Stimulated activated CD4-positive, alpha-beta T cell treated with anti-CD3 and anti-CD28 coated beads, Interleukin-12 subunit alpha, Interleukin-12 subunit beta, amount 100 ng/mL, for 4 hours (primary cell): Measurements from ENCODE around the gene TXNRD1.
"Not testable (repeated sequence)": the region's sequence is repeated elsewhere in the genome, so short reads cannot be mapped to it uniquely, and the experiment has no call there.

Experiments used
- DNase-seq: peaks from one replicate; pipeline ENCODE4 v3.0.0-alpha.2; 2020

The TXNRD1 gene

DNA sequence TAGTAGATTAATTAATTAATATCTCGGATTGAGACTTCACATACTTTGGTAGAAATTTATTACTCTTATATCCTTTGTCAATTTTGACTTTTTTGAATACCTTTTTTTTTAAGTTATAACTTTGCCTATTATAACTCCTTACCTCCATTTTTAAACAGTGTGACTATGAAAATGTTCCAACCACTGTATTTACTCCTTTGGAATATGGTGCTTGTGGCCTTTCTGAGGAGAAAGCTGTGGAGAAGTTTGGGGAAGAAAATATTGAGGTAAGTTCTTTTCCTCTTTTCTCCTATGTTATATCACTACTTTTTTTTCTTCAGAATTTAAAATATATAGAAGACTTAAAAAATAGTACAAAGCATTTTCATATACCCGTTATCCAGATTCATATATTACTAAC lies 115.8 kb downstream of the TXNRD1 start:
- no peak for DNase-seq

DNA sequence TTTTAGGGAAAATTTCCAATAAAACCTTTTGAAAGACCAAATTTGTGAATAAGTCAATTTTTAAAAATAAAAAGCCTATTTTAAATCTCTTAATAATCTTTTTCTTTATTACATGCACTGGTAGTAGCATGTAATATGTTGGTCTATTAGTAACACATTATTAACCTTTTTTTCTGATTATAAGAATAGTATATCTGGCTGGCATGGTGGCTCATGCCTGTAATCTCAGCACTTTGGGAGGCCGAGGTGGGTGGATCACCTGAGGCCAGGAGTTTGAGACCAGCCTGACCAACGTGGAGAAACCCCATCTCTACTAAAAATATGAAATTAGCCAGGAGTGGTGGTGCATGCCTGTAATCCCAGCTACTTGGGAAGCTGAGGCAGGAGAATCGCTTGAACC lies 116.7 kb downstream of the TXNRD1 start:
- not testable (repeated sequence) for DNase-seq

DNA sequence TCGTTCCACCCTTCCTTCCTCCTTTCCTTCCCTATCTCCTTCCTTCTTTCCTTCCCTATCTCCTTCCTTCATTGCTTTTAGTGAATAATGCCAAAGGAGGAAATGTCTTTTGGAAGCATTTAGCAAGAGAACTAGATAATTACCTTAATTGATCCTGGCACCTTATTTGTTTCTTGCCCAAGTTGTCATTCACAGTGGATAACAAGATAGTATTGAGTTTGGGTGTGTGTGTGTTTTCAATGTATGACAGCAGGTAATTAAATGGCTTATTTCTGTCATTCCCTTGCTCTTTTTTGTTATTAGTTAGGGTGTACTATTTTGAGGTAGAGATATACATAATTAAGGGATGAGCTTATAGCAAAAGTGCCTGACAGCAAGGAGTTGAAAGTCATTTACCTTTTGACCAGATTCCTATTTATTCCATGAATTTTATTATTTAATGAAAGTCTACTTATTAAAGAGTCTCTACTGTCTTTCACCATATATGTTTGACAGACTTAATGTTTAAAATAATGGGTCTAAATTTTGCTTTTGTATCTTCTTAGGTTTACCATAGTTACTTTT lies 118.2 kb downstream of the TXNRD1 start:
- DNase-seq, result no peak

DNA sequence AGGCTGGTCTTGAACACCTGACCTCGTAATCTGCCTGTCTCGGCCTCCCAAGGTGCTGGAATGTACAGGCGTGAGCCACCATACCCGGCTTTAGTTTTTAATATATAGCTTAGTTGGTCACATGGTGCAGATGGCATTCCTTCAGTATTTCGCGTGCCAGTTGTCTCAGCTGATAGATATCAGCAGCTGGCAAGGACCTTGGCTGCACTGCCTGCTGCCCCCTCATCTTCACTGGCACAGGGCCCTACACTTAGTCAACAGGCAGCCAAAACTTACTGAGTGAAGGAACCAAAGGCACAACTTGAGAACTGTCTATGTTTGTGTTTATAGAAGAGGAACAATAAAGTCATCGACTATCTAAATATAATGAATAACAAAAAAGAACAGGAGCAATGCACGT lies 119.0 kb downstream of the TXNRD1 start:
- DNase-seq, result no peak

DNA sequence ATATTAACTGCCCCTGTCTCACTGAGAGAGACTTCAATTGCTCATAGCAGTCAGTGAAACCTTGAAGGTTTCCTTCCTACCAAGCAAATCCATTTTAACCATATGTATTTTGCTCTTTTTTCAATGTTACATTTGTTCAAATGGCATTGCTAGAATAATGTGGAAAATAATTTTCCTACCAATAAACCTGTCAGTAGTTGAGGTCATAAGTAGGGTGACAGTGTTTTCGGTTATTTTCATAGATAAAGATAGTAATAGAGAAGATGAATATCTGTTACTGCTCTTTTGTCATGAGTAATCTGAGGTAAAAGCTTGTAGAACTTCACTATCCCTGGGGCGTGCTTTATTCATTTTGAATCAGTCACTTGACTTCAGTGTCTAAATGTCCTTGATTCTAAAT lies 120.5 kb downstream of the TXNRD1 start:
- no peak for DNase-seq

DNA sequence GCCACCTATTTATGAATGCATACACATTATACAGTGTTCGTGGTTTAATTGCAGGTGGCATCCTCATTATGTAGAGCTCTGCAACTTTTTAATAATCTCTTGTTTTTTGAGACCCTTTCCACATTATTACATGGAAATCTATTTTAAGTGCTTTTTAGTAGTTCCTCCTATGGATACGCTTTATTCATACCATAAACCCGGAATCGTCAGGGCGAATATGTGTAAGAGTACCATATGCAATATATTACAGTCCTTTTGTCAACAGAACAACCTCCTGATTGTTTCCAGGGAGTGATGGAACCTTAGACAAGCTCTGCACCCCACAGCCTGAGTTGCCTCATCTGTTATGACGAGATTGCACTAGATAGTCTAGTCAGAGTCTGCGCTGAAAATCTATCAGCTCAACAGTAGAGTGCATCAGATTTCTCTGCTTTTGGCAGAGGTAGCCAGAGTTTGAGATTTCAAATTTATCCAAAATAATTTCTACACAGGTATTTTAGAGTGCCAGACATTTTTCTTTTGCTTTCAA lies 121.5 kb downstream of the TXNRD1 start:
- DNase-seq, result no peak

DNA sequence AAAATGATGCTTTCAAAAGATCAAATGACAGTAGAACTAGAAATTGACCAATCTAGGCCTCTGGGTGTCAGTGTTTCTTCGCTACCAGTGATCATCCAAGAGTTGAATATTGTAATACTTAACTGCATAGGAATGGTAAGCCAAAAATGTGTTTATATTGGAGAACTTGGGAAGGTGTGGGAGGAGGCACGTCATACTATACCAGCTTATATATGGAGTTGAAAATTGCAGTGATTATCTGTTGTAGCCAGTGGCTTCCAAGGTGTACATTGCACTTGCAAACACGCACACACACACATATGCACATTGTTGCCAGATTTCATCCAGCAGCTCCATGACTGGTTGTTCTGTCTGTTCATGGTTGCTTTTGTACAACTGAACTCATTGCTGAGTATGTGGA lies 124.1 kb downstream of the TXNRD1 start:
- no peak for DNase-seq

DNA sequence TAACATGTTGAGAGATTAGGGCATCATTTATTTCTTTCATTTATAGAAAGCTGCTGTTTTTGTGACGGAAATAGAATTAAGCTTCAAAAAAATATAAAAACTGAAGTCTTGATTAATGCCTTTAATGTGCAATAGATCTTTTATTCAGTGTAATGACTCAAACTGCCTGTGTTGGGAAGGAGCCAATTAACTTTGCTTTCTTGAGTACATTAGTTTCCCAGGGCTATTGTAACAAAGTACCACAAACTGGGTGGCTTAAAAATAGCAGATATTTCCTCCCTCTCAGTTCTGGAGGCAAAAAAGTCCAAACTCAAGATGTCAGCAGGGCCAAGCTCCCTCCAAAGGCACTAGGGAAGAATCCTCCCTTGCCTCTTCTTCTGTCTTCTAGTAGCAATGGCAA lies 124.6 kb downstream of the TXNRD1 start:
- DNase-seq, result no peak

DNA sequence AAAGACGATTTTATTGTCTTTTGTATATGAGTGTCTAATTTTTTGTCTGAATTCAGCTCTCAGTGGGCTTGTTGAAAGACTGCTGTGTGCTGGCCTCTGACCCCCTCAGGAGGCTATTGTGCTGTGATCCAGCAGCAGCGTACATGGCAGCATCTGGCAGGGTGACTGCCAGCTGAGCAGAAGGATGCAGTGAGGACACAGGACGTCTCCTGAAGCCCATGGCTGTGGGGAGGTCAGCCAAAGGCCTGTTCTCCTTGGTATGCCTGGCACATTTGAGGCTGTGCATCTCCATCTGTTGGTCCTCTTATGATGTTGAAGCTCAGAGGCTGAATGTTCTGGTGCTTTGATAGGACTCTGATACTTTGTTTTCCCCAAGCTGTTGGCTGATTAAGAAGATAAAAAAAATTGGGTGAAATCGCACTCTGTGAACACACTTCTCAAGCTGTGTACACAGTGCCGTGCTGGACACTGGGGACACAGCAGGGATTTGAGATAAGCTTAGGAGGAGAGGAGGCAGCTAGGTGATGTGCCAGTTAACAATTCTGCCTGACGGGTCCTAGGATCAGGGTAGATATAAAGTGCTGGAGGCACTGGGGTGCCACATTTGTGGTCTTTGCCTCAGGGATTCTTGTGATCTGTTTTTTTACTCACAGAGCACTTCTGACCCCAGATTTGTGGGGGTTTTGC lies 125.5 kb downstream of the TXNRD1 start:
- no peak for DNase-seq

DNA sequence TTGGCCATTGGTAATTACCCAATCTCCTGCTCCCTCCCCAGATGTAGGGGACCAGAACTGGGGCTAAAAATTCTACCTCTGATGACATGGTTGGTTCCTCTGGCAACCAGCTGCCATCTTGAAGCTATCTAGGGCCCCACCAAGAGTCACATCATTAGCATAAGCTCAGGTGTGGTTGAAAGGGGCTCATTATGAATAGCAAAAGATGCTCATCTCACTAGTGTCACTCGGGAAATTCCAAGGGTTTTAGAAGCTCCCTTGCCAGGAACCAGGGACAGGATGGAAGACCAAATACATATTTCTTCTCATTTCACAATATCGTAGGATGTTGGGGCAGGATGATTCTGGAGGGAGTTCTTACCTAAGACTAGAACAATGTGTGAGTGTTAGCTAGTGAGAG lies 126.6 kb downstream of the TXNRD1 start:
- no peak for DNase-seq

DNA sequence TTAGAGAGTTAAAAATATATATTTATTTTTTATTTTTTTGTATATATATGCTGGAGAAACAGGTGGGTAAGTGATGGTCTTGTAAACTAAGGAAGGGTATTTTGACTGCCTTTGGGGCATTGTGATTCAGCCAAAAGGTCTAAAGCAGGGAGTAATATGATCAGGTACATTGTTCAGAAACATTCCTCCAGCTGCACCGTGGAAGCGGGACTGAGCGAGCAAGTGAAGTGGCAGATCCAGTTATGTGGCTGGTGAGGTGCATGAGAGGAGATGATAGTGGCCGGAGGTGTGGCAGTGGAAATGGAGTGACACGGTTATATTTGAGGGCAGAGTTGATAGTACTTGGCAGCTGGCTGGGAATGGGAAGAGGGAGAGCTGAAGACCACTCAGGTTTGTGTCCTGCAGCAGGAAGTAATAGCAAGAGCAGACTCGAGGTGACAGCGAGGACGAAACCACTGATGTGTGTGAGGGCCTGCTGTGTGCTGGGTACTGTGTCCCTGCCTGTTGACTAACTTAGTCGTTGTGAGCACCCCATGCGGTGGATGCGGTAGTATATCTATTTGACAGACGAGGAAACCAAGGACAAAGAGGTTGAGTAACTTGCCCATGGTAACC lies 127.2 kb downstream of the TXNRD1 start:
- no peak for DNase-seq

DNA sequence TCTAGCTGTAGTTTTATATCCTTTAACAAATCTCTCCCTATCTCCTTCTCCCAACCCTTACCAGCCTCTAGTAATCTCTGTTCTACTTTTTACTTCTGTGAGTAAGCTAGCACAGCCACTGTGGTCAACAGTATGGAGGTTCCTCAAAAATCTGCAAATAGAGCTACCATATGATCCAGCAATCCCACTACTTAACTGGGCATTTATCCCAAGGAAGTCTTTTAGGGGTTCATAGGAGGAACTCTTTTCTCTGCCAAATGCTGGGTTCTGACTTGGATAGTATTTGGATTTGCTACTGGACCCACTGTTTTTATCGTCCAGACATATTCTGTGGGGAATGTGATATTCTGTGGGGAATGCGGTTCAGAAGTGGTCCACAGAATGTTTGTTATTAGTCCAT lies 129.1 kb downstream of the TXNRD1 start:
- no peak for DNase-seq

DNA sequence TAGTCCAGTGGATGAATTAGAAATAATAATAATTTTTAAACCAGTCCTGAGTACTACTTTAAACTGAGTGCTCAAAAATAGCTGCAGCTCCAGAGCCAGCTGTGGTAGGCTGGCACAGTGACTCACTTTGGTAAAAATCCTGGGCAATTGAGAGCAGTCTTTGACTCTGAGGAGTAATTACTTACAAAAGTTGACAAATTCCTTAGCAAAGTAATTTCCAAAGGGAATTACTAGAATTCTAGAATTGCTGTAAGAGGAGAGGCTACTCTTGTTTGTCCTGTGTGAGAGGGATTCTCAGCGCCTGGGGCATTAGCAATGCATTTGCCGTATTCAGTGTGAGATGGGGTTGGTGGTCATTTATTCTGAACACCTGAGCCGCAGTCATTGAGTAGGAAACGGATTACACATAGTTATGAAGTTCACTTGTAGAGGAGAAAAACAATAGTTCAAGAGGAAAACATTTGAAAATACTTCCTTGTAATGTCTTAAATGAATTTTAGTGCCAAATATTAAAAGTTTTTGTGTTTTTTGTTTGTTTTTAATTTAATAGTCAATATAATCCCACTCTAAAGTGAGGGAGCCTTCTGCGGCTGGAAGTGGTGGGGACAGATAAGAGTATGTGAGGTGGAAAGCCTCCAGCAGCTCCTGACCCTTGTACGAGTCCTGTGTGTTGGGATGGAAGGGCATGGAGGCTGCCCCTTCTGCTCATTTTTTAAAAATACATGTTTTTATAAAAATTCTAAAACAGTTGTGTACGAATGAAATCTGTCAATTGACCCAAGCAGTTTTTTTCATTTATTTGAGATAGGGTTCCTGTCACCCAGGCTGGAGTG lies 129.9 kb downstream of the TXNRD1 start:
- DNase-seq, result no peak

DNA sequence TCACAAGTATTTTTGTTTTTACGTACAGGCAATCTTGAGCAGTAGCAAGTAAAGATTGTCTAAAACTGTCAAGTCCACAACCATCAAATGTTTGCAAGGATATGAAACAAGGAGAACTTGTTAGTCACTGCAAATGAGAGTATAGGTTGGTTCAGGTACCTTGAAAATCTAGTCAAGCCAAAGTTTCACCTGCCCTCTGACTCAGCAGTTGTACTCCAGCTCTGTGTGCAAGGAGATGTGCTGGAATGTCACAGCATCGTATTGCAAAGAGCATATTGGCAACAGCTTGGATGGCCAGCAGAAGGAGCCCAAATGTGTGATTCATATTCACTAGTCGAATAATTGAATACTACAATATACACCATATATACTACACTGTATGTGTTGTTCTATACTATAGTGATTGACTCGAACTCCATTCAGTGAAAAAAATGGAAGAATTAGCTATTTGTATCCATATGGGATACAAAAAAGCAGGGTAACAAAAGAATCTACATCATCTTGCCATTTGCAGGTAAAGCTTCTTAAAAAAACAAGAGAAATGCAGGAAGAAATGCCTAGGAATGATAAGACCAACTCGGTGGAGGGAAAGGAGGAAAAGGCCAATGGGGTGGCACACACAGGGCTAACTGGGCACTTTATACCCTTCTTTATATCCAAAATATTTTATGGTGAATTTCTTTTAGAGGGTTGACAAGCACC lies 131.9 kb downstream of the TXNRD1 start:
- no peak for DNase-seq

DNA sequence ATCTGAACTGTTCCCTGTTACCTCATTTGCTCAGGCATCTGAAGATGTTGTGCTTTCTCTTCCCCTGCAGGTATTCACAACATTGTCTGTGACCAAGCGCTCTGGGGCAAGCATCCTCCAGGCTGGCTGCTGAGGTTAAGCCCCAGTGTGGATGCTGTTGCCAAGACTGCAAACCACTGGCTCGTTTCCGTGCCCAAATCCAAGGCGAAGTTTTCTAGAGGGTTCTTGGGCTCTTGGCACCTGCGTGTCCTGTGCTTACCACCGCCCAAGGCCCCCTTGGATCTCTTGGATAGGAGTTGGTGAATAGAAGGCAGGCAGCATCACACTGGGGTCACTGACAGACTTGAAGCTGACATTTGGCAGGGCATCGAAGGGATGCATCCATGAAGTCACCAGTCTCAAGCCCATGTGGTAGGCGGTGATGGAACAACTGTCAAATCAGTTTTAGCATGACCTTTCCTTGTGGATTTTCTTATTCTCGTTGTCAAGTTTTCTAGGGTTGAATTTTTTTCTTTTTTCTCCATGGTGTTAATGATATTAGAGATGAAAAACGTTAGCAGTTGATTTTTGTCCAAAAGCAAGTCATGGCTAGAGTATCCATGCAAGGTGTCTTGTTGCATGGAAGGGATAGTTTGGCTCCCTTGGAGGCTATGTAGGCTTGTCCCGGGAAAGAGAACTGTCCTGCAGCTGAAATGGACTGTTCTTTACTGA lies 132.9 kb downstream of the TXNRD1 start:
- DNase-seq, result no peak

DNA sequence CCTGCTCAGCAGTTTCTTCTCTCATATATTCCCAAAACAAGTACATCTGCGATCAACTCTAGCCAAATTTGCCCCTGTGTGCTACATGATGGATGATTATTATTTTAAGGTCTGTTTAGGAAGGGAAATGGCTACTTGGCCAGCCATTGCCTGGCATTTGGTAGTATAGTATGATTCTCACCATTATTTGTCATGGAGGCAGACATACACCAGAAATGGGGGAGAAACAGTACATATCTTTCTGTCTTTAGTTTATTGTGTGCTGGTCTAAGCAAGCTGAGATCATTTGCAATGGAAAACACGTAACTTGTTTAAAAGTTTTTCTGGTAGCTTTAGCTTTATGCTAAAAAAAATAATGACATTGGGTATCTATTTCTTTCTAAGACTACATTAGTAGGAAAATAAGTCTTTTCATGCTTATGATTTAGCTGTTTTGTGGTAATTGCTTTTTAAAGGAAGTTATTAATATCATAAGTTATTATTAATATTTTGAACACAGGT lies 133.5 kb downstream of the TXNRD1 start:
- no peak for DNase-seq

DNA sequence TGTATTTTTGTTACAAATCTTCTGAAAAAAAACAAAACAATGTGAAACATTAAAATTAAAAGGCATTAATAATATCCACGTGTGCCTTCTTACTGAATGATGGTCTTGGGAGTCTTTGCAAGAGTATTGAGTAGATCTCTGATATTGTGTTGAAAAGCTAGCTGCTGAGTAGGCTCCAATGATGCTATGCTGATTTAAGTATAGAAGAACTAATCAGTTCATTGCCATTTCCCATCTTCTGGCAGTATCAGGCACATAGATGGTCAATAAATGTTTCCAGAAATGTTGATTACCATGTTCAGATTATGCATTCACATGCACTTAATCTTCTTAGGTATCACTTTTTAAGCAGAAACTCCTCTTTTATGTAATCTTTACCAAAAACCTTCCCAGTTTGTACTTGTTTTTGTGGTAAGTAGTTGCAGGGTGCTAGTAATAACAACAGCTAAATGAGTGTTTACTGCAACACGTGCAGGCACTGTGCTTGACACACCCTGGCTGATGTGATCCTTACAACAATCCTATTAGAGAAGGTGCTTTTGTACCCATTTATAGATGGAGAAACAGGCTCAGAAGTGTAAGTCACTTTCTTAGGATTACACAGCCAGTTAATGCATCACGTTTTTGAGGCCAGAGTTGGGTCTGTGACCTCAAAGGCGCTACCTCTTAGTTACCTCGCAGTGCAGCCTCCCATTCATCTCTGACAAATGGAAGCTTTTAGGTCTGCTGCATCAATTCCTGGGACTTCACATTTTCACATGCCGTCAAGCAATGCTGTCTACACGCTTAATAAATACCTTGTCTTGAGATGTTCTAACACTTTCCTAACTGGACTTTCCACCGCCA lies 134.9 kb downstream of the TXNRD1 start:
- no peak for DNase-seq

DNA sequence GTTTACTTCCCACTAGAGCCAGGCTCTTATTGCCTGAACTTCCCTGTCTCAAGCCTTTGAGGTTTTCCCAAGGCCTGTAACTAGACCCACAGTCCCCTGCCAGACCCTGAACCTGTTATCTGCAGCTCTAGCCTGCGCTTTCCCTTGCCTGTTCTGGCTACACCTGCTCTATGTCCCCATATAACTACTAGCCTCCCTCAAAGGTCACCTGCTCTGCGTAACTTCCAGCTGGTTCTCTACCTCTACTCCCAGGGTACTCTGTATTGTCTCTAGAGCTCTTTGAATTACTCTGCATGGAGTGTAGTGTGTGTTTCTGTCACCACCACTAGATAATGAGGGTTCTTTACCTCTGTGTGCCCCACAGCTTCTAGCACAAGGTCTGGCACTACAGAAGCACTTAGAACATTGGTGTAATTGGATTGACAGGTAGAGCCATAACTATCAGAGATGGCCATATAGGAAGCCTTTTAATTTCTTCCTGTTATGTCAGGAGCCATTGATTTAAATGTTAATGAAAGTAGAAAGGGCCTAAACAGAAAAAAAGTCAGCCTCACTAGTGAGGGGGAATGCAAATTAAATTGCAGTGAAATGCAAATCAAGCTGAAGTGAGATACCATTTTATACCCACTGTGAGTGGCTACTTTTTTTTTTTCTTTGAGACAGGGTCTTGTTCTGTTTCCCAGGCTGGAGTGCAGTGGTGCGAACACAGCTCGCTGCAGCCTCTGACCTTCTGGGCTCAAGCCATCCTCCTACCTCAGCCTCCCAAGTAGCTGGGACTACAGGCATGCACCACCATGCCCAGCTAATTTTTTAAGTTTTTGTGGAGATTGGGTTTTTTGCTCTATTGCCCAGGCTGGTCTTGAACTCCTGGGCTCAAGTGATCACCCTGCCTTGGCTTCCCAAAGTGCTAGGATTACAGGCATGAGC lies 135.7 kb downstream of the TXNRD1 start:
- DNase-seq, result no peak

DNA sequence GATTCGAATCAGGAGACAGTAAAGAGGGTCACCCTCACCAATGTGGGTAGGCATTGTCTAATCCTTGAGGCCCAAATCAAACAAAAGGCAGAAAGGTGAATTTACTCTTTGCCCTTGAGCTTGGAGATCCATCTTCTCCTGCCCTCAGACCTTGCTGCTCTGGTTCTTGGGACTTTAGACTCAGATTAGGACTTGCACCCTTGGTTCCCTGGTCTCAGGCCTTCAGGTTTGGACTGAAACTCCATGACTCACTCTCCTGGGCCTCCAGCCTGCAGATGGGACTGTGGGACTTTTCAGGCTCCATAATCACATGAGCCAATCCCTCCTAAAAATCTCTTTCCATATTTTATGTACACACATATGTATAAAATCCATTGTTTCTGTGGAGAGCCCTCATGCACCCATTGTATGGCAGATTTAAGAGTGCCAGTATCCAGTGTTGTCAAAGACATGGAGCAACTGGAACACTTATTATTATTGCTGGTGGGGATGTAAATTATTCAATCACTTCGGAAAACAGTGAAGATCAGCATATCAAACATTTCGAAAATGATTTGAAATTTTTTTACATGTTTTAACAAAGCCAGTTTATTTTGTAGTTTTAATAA lies 136.6 kb downstream of the TXNRD1 start:
- no peak for DNase-seq
